Lung (tissue), 12 donors: Measurements from ENCODE around the gene CHRD. TPM values are rescaled to one million over a fixed set of nuclear protein-coding genes. Genes with fewer than 3 reads are reported as not detected.

Experiments used
- ATAC-seq: fragments of 200-7000 bp; cut with Tn5 transposase; one replicate; pipeline ENCODE4 v1.9.1; 2020; ENCODE audit warnings: moderate number of reproducible peaks; ENCODE audit not compliant: insufficient read depth, low FRiP score
- DNase-seq, 3 donors: peaks; one replicate each; pipeline ENCODE4 v3.0.0-alpha.2; 2013 to 2017
- H3K27ac ChIP-seq, 2 donors: one replicate each; pipeline ENCODE4 v1.5.1; 2013; ENCODE audit warnings: mild to moderate bottlenecking in 2 of 2, moderate library complexity in 2 of 2, control low read depth in 1 of 2, inconsistent platforms in 1 of 2, low read depth in 1 of 2, low read length in 1 of 2
- H3K27me3 ChIP-seq, 3 donors: one replicate each; pipeline ENCODE4 v1.5.1; 2013; ENCODE audit warnings: low read length in 2 of 3; ENCODE audit not compliant: control insufficient read depth in 3 of 3, insufficient read depth in 3 of 3
- H3K36me3 ChIP-seq, 4 donors: one replicate each; pipeline ENCODE4 v1.5.1; 2013; ENCODE audit warnings: low read length in 4 of 4, mild to moderate bottlenecking in 1 of 4, moderate library complexity in 1 of 4; ENCODE audit not compliant: control insufficient read depth in 4 of 4, insufficient read depth in 4 of 4
- H3K4me1 ChIP-seq, 5 donors: one replicate each; pipeline ENCODE4 v1.5.1; 2013; ENCODE audit warnings: low read length in 5 of 5, mild to moderate bottlenecking in 2 of 5, moderate library complexity in 1 of 5; ENCODE audit not compliant: control insufficient read depth in 5 of 5, insufficient read depth in 5 of 5
- H3K4me3 ChIP-seq: one replicate; pipeline ENCODE4 v1.5.1; 2013; ENCODE audit warnings: mild to moderate bottlenecking, control low read depth, moderate library complexity
- H3K9ac ChIP-seq, 2 donors: one replicate each; pipeline ENCODE4 v1.5.1; 2013; ENCODE audit warnings: low read length in 2 of 2, control low read depth in 1 of 2; ENCODE audit not compliant: insufficient read depth in 1 of 2
- H3K9me3 ChIP-seq, 4 donors: one replicate each; pipeline ENCODE4 v1.5.1; 2013; ENCODE audit warnings: low read length in 3 of 4, mild to moderate bottlenecking in 1 of 4, moderate library complexity in 1 of 4; ENCODE audit not compliant: control insufficient read depth in 4 of 4, insufficient read depth in 3 of 4
- CTCF ChIP-seq: IDR thresholded peaks from 2 replicates; pipeline ENCODE4 v1.5.1; 2012; ENCODE audit warnings: mild to moderate bottlenecking; ENCODE audit errors: control extremely low read depth, extremely low read depth
- WGBS, 2 donors: extraction: QIAGEN DNeasy Blood & Tissue Kit; methylation state at CpG; one replicate each; pipeline ENCODE4 v1.1.7; 2013; 5-methylcytosine and 5-hydroxymethylcytosine counted together
- polyA plus RNA-seq, 2 donors: library from polyadenylated mRNA; stranded (reverse); fragments of 200-250 nt; gene quantifications; one replicate each; pipeline ENCODE4 v1.2.1, GENCODE V29; 2013
- total RNA-seq, 2 donors: library from RNA; depleted of rRNA in 1 of 2; stranded (reverse); fragments of >200 nt in 1 of 2; gene quantifications; one replicate each; pipeline ENCODE4 v1.2.1, GENCODE V29; 2014 to 2021
- donor health status: control.
- donor health status: control.
- donor health status: Bipolar disorder and iron deficiency.
- donor health status: healthy.
- donor health status: DM: yes; HTN: yes; CAD: no.

Gene CHRD
- total and polyA plus RNA-seq, 4 donors: 4.2 to 16.7 (median 5.8) TPM

DNA sequence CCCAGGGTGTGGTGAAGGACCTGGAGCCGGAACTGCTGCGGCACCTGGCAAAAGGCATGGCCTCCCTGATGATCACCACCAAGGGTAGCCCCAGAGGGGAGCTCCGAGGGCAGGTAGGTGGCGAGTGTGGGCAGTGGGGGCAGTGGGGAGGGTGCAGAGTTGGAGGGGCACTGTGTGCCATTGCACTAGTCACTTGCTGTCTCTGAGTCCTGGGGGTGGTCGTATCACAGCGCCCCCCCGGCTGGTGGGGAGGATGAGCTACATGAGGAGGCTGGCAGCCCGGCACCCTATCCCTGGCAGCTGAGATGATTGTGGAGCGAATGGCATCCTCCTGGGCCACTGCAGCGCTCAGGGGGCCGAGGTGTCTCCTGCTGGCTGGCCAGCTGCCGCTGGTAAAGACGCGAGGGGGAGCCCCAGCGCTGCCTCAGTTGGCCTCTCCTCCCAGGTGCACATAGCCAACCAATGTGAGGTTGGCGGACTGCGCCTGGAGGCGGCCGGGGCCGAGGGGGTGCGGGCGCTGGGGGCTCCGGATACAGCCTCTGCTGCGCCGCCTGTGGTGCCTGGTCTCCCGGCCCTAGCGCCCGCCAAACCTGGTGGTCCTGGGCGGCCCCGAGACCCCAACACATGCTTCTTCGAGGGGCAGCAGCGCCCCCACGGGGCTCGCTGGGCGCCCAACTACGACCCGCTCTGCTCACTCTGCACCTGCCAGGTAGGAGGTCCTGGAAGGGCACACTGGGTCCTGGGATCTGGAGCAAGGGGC is 6.4 kb downstream of the CHRD start:
- 60 to 66% methylated on average over 33 to 37 of the region's 37 CpGs for WGBS, 2 donors
- no peak for DNase-seq
- Histone ChIP-seq H3K4me1 (peaks cover 0 to 8% (median 0%) of the 10 kb centered on the region in 5 donors), H3K9me3 (peaks cover 0 to 8% (median 0%) of the 10 kb centered on the region in 4 donors), H3K4me3 (no peak overlapping the region), H3K27me3 (peaks cover 2 to 9% (median 3%) of the 10 kb centered on the region in 3 donors), H3K27ac (no peak overlapping the region), H3K9ac (no peak overlapping the region), H3K36me3 (no peaks in the 10 kb centered on the region)
- no peak for TF ChIP-seq CTCF
- ATAC-seq: no peak

DNA sequence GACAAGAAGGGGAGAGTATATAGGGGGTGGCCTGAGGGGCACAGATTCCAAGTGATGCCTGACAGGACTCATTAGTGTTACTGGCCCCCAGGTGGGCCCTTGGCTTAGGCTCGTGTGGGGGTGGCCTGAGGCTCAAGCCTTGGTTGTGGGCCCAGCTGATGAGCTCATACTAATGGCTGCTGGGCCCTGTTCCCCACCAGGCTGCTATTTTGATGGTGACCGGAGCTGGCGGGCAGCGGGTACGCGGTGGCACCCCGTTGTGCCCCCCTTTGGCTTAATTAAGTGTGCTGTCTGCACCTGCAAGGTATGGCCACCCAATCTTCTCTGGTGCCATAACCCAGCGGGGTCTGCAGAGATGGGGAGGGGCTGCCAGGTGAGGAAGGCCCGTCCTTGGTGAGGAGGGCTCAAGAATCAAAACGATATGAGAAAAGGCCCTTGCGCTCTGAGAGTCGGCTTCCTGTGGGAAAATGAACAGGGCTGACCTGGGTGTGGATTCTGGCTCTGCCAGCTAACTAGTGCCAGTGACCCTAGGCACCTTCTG is 7.4 kb downstream of the CHRD start:
- DNase-seq: no peak

GRCh38 chr3:184388164-184388935 is 8.5 kb downstream of the CHRD start:
- H3K36me3 ChIP-seq: no peaks in the 10 kb centered on the region
- no peak for DNase-seq
- WGBS, 2 donors: 72 to 84% methylated on average over 8 of the region's 8 CpGs
- no peaks in the 10 kb centered on the region for H3K4me1 ChIP-seq
- no peak overlapping the region for H3K4me3 ChIP-seq
- peaks cover 0 to 3% (median 0%) of the 10 kb centered on the region in 3 donors for H3K27me3 ChIP-seq
- H3K9ac ChIP-seq: no peak overlapping the region
- ATAC-seq: no peak
- no peak for TF ChIP-seq CTCF
- H3K27ac ChIP-seq: no peak overlapping the region
- peaks cover 0 to 5% (median 0%) of the 10 kb centered on the region in 4 donors for H3K9me3 ChIP-seq

More for the DNA sequence above, 7.4 kb downstream of the CHRD start:
- H3K9ac ChIP-seq: no peak overlapping the region
- peaks cover 0 to 7% (median 0%) of the 10 kb centered on the region in 4 donors for H3K9me3 ChIP-seq
- no peak for TF ChIP-seq CTCF
- no peak overlapping the region for H3K27ac ChIP-seq
- no peak for ATAC-seq
- peaks cover 0 to 3% (median 0%) of the 10 kb centered on the region in 3 donors for H3K27me3 ChIP-seq
- WGBS, 2 donors: 92 to 93% methylated on average over 12 of the region's 12 CpGs
- no peak overlapping the region for H3K4me3 ChIP-seq
- no peaks in the 10 kb centered on the region for H3K4me1 ChIP-seq
- H3K36me3 ChIP-seq: no peaks in the 10 kb centered on the region
